Choroid plexus epithelial cell (primary cell): ENCODE data around the gene TRMT6.

Experiments used
- DNase-seq: peaks from one replicate; pipeline ENCODE4 v3.0.0-alpha.2; 2010; ENCODE audit warnings: low read depth
- H3K4me3 ChIP-seq: 2 replicates; pipeline ENCODE4 v1.5.1; 2011; ENCODE audit warnings: low read depth, mild to moderate bottlenecking, control low read depth, low read length, moderate library complexity
- TF ChIP-seq, protein P1 (sequence below): conservative IDR thresholded peaks from 2 replicates; pipeline ENCODE4 v1.5.1; 2011; ENCODE audit warnings: low read depth, mild to moderate bottlenecking, control low read depth, inconsistent platforms, low read length, moderate library complexity

Gene TRMT6

DNA sequence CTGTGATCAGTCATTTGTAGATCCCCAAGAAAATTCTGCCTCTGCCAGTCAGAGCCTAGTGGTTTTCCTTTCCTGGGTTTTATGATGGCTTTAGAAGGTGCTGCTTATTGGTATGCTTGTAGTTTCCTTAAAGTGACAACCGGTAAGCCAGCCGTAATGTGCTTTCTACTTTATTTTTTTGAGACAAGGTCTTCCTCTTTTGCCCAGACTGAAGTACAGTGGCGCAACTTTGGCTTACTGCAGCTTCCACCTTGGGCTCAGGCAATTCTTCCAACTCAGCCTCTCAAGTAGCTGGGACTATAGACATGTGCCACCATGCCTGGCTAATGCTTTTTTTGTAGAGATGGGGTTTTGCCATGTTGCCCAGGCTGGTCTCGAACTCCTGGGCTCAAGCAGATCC is 23.6 kb upstream of the TRMT6 start:
- TF ChIP-seq, protein P1, sequence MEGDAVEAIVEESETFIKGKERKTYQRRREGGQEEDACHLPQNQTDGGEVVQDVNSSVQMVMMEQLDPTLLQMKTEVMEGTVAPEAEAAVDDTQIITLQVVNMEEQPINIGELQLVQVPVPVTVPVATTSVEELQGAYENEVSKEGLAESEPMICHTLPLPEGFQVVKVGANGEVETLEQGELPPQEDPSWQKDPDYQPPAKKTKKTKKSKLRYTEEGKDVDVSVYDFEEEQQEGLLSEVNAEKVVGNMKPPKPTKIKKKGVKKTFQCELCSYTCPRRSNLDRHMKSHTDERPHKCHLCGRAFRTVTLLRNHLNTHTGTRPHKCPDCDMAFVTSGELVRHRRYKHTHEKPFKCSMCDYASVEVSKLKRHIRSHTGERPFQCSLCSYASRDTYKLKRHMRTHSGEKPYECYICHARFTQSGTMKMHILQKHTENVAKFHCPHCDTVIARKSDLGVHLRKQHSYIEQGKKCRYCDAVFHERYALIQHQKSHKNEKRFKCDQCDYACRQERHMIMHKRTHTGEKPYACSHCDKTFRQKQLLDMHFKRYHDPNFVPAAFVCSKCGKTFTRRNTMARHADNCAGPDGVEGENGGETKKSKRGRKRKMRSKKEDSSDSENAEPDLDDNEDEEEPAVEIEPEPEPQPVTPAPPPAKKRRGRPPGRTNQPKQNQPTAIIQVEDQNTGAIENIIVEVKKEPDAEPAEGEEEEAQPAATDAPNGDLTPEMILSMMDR = no peak
- DNase-seq = no peak
- H3K4me3 ChIP-seq = no peak overlapping the region

DNA sequence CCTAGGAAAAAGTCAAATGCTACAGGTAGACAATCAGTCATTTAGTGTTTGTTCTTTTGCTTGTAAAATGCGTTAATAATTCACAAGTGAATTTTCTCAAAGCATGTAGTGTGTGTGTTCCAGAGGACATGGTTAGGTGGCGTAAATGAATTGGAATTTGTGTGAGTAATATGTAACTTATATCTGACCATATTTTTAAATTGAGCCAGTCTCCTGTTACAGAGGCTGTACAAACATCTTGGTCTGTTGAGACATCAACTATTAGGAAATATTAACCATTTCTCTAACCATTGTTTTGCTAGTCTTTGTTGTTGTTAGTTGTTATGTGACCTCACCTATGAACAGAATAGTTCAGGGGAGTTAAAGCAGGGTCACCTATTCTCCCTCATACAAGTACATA is 22.8 kb upstream of the TRMT6 start:
- peak; percentile 89 for DNase-seq
- H3K4me3 ChIP-seq = no peak overlapping the region
- TF ChIP-seq, protein P1 = no peak

DNA sequence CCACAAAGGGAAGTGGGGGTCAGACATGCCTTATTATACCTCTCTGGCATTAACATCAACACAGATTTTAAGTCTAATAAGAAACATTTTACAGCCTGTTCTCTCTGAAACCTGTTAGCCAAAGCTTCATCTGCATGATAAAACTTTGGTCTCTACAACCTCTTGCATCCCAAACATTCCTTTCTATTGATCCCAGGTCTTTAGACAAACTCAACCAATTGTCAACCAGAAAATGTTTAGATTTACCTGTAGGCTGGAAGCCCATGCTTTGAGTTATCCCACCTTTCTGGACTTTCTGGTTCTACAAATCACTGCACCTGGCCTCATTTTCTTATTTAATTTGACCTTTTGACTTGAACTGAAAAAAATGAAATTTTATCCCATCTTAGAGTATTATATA is 20.9 kb upstream of the TRMT6 start:
- DNase-seq = no peak
- no peak overlapping the region for H3K4me3 ChIP-seq
- TF ChIP-seq, protein P1 = no peak

DNA sequence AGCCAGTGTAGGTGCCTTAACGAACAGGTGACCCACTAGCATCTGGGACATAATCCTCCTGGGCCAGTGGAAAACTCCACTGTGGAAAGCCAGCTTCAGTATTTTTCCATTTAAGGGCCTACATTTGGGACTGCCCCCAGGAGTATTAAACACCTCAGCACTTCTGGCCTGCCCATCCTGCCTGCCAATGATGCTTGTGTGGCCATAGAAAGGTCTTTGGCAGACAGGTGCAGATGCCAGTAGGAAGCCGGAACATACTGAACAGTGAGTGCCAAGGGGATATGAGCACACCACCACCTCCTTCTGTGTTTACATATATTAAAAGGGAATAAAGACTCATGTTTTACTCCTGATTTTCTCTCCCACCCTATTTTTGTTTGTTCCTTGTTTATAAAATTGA is 20.0 kb upstream of the TRMT6 start:
- TF ChIP-seq, protein P1 = no peak
- DNase-seq = no peak

DNA sequence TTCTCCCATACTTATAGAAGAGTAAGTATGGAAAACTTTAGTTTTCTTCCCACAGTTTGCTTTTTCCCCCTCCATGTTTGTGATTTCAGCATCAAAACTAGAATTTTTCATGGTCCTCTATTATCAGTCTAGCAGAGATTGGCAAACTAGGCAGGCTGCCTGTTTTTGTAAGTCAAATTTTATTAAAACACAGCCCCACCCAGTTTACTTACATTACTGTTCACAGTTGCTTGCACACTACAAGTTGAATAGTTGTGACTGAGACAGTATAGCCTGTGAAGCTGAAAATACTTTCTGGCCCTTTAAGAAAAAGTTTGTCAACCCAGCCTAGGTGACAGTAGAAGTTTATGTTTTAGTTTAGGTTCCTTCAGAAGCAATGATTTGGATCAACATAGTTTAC is 19.6 kb upstream of the TRMT6 start:
- TF ChIP-seq, protein P1 = no peak
- no peak for DNase-seq
- H3K4me3 ChIP-seq = no peak overlapping the region

More for the DNA sequence above, 20.0 kb upstream of the TRMT6 start:
- no peak overlapping the region for H3K4me3 ChIP-seq

DNA sequence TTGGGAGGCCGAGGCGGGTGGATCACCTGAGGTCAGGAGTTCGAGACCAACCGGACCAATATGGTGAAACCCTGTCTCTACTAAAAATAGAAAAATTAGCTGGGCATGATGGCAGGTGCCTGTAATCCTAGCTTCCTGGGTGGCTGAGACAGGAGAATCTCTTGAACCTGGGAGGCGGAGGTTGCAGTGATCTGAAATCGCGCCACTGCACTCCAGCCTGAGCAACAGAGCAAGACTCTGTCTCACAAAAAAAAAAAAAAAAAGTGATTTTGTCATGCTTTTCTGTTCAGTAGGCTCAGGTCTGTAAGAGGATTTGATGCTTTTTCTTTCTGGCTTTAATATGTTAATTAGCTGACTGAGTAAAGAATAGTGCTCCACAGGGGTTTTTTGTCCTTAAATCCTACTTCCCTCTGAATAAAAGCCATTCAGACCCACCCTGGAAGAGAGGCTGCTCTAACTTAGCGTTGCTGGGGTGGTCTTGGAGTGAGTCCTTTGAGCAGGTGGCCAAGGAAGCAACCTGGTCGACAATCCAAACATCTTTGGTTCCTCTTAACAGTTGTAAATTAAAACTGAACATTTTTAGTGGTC is 19.1 kb upstream of the TRMT6 start:
- no peak overlapping the region for H3K4me3 ChIP-seq
- DNase-seq = no peak
- TF ChIP-seq, protein P1 = no peak

DNA sequence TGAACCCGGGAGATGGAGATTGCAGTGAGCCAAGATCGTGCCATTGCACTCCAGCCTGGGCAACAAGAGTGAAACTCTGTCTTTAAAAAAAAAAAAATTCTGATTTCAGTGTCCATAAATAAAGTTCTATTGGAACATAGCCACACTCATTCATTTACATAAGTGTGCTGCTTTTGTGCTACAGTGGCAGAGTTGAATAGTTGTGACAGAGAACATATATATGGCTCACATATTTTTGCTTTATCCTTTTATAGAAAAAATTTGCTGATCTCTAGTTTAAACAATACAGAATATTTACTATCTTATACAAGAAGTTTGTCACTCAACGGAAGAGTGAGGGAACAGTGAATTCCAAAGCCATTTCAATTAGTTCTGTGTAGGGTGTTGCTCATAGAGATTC is 18.1 kb upstream of the TRMT6 start:
- no peak overlapping the region for H3K4me3 ChIP-seq
- DNase-seq = no peak
- TF ChIP-seq, protein P1 = no peak
